Measurements from ENCODE around the gene TNFRSF9. TPM values are rescaled to one million over a fixed set of nuclear protein-coding genes. Genes with fewer than 3 reads are reported as not detected.

The TNFRSF9 gene
- total RNA-seq, 1 experiment from 2014 or later = not detected

DNA sequence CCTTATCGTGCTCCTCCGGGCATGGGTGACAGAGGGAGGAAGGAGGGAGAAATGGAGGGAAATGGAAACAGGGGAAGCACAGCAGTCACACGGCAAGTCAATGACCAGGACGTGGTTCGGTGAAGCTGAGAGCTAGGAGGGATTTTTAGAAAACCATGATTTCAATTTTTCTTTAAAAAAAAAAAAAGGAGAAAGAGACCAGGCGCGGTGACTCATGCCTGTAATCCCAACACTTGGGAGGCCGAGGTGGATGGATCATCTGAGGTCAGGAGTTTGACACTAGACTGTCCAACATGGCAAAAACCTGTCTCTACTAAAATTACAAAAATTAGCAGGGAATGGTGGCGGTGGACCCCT is 776 bp upstream of the TNFRSF9 start (continued):
- TF ChIP-seq FOXK1 (CRISPR knock-in tag; IDR thresholded peaks at IDR 0.05) = no peak
- no peak for TF ChIP-seq NR2C2 (CRISPR knock-in tag; IDR thresholded peaks at IDR 0.05)
- TF ChIP-seq, protein P1, sequence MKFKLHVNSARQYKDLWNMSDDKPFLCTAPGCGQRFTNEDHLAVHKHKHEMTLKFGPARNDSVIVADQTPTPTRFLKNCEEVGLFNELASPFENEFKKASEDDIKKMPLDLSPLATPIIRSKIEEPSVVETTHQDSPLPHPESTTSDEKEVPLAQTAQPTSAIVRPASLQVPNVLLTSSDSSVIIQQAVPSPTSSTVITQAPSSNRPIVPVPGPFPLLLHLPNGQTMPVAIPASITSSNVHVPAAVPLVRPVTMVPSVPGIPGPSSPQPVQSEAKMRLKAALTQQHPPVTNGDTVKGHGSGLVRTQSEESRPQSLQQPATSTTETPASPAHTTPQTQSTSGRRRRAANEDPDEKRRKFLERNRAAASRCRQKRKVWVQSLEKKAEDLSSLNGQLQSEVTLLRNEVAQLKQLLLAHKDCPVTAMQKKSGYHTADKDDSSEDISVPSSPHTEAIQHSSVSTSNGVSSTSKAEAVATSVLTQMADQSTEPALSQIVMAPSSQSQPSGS (CRISPR knock-in tag; IDR thresholded peaks at IDR 0.05; ENCODE audit: borderline replicate concordance, low read depth) = no peak
- TF ChIP-seq HMGXB4 (CRISPR knock-in tag; IDR thresholded peaks at IDR 0.05) = no peak
- no peak for TF ChIP-seq MAX (CRISPR knock-in tag; IDR thresholded peaks at IDR 0.05)
- no peak for TF ChIP-seq KAT7 (CRISPR knock-in tag; IDR thresholded peaks at IDR 0.05; ENCODE audit: borderline replicate concordance)
- TF ChIP-seq ZBTB21 (CRISPR knock-in tag; IDR thresholded peaks at IDR 0.05; ENCODE audit: borderline replicate concordance) = no peak
- no peak for TF ChIP-seq ELF4 (CRISPR knock-in tag; IDR thresholded peaks at IDR 0.05; ENCODE audit: low read depth)
- no peak for TF ChIP-seq ZNF396 (CRISPR knock-in tag; IDR thresholded peaks at IDR 0.05; ENCODE audit: borderline replicate concordance)

GRCh38 chr1:7940034-7940433 is 605 bp downstream of the TNFRSF9 start:
- ATAC-seq (no peak), DNase-seq (ENCODE audit: low spot score) (no peak)
- H3K27ac Mint-ChIP-seq = no peak overlapping the region
- CTCF ChIA-PET = interaction anchor here (0.5 to 1.6 kb wide), 4 partner anchors 35 to 293 kb away, joined by 3 read pairs; no protein-coding TSS in a partner anchor
- H3K4me1 Mint-ChIP-seq = peaks cover 16% of the 10 kb centered on the region
- H3K4me3 Mint-ChIP-seq = no peak overlapping the region
- H3K9me3 Mint-ChIP-seq = no peaks in the 10 kb centered on the region
- peaks cover 71% of the 10 kb centered on the region for H3K27me3 Mint-ChIP-seq (ENCODE audit: low read depth)
- POLR2A ChIA-PET = no interaction called here
- no peaks in the 10 kb centered on the region for H3K36me3 Mint-ChIP-seq
- no peak for TF ChIP-seq CBFB (CRISPR knock-in tag; IDR thresholded peaks at IDR 0.05; ENCODE audit: low read depth)
- no peak for TF ChIP-seq SMAD3 (CRISPR knock-in tag; IDR thresholded peaks at IDR 0.05; ENCODE audit: borderline replicate concordance)
- no peak for TF ChIP-seq EMX1 (CRISPR knock-in tag; IDR thresholded peaks at IDR 0.05)
- TF ChIP-seq, protein P1 (CRISPR knock-in tag; IDR thresholded peaks at IDR 0.05; ENCODE audit: borderline replicate concordance, low read depth) = no peak
- no peak for TF ChIP-seq PRDM15 (CRISPR knock-in tag; IDR thresholded peaks at IDR 0.05)
- no peak for TF ChIP-seq JAZF1 (CRISPR knock-in tag; IDR thresholded peaks at IDR 0.05)
- TF ChIP-seq SOX15 (CRISPR knock-in tag; IDR thresholded peaks at IDR 0.05) = no peak
- TF ChIP-seq E2F4 (CRISPR knock-in tag; IDR thresholded peaks at IDR 0.05; ENCODE audit: borderline replicate concordance, low read depth) = no peak
- TF ChIP-seq JUN (CRISPR knock-in tag; IDR thresholded peaks at IDR 0.05) = no peak
- TF ChIP-seq TEAD4 (CRISPR knock-in tag; IDR thresholded peaks at IDR 0.05) = no peak
- TF ChIP-seq KAT7 (CRISPR knock-in tag; IDR thresholded peaks at IDR 0.05; ENCODE audit: borderline replicate concordance) = no peak
- no peak for TF ChIP-seq NFYB (CRISPR knock-in tag; conservative IDR thresholded peaks at IDR 0.05; ENCODE audit: low read depth)
- TF ChIP-seq, protein P2, sequence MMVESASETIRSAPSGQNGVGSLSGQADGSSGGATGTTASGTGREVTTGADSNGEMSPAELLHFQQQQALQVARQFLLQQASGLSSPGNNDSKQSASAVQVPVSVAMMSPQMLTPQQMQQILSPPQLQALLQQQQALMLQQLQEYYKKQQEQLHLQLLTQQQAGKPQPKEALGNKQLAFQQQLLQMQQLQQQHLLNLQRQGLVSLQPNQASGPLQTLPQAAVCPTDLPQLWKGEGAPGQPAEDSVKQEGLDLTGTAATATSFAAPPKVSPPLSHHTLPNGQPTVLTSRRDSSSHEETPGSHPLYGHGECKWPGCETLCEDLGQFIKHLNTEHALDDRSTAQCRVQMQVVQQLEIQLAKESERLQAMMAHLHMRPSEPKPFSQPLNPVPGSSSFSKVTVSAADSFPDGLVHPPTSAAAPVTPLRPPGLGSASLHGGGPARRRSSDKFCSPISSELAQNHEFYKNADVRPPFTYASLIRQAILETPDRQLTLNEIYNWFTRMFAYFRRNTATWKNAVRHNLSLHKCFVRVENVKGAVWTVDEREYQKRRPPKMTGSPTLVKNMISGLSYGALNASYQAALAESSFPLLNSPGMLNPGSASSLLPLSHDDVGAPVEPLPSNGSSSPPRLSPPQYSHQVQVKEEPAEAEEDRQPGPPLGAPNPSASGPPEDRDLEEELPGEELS (CRISPR knock-in tag; IDR thresholded peaks at IDR 0.05) = no peak
- no peak for TF ChIP-seq MYBL2 (CRISPR knock-in tag; IDR thresholded peaks at IDR 0.05)
- TF ChIP-seq ZNF317 (CRISPR knock-in tag; IDR thresholded peaks at IDR 0.05; ENCODE audit: borderline replicate concordance, low read depth) = no peak
- TF ChIP-seq, protein P3, sequence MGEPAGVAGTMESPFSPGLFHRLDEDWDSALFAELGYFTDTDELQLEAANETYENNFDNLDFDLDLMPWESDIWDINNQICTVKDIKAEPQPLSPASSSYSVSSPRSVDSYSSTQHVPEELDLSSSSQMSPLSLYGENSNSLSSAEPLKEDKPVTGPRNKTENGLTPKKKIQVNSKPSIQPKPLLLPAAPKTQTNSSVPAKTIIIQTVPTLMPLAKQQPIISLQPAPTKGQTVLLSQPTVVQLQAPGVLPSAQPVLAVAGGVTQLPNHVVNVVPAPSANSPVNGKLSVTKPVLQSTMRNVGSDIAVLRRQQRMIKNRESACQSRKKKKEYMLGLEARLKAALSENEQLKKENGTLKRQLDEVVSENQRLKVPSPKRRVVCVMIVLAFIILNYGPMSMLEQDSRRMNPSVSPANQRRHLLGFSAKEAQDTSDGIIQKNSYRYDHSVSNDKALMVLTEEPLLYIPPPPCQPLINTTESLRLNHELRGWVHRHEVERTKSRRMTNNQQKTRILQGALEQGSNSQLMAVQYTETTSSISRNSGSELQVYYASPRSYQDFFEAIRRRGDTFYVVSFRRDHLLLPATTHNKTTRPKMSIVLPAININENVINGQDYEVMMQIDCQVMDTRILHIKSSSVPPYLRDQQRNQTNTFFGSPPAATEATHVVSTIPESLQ (CRISPR knock-in tag; IDR thresholded peaks at IDR 0.05) = no peak
